ENCODE results near the gene AMBRA1. TPM values are rescaled to one million over a fixed set of nuclear protein-coding genes. Genes with fewer than 3 reads are reported as not detected.

AMBRA1 gene
- 12.9 to 16.4 TPM (median 14.0 TPM) in 5 replicates for total RNA-seq (2022; extraction: Qiagen RNA extraction; ENCODE audit: low read depth)

GRCh38 chr11:46593550-46594373 lies at the start of gene AMBRA1:
TSS of gene AMBRA1 (minus strand) at chr11:46594023. CDS start at chr11:46548380, 45,643 bp downstream.

GRCh38 chr11:46617134-46617971 lies 23.5 kb upstream of the AMBRA1 start, which contains the start of the genes ATG13 and HARBI1:
TSS of gene ATG13 (plus strand) at chr11:46617553. CDS start at chr11:46644292, 26,739 bp downstream.
TSS of gene HARBI1 (minus strand) at chr11:46617227. CDS start at chr11:46616237, 990 bp downstream.

GRCh38 chr11:46391578-46392420 lies 202.0 kb downstream of the AMBRA1 start, which contains the start of gene CHRM4:
TSS of gene CHRM4 (minus strand) at chr11:46391776. CDS start at chr11:46386557, 5,219 bp downstream.

GRCh38 chr11:46381048-46381818 lies 212.6 kb downstream of the AMBRA1 start, which contains the start of gene MDK:
TSS of gene MDK (plus strand) at chr11:46381669. CDS start at chr11:46382058, 389 bp downstream.

GRCh38 chr11:46346886-46347636 lies 246.8 kb downstream of the AMBRA1 start, which contains the start of gene DGKZ:
TSS of gene DGKZ (plus strand) at chr11:46347463. CDS start at chr11:46347660, 197 bp downstream.

Other genes starting within 250 kb of the AMBRA1 start
- gene DGKZ, start 246.6 kb downstream of the AMBRA1 start, total RNA-seq (2022; extraction: Qiagen RNA extraction; ENCODE audit: low read depth) = 40.9 to 51.3 TPM (median 48.2 TPM) in 5 replicates
- 15.7 to 19.8 TPM (median 18.8 TPM) in 5 replicates for gene MDK, start 212.4 kb downstream of the AMBRA1 start, total RNA-seq (2022; extraction: Qiagen RNA extraction; ENCODE audit: low read depth)
- 0.30 to 0.66 TPM (median 0.50 TPM) in 5 replicates for gene CHRM4, start 202.2 kb downstream of the AMBRA1 start, total RNA-seq (2022; extraction: Qiagen RNA extraction; ENCODE audit: low read depth)
- gene HARBI1, start 23.2 kb upstream of the AMBRA1 start, total RNA-seq (2022; extraction: Qiagen RNA extraction; ENCODE audit: low read depth) = 5.0 to 7.0 TPM (median 5.8 TPM) in 5 replicates
- 45.3 to 59.8 TPM (median 58.9 TPM) in 5 replicates for gene ATG13, start 23.5 kb upstream of the AMBRA1 start, total RNA-seq (2022; extraction: Qiagen RNA extraction; ENCODE audit: low read depth)
- gene ARHGAP1, start 106.6 kb upstream of the AMBRA1 start, total RNA-seq (2022; extraction: Qiagen RNA extraction; ENCODE audit: low read depth) = 54.6 to 62.8 TPM (median 57.6 TPM) in 5 replicates
- 17.0 to 22.4 TPM (median 18.4 TPM) in 5 replicates for gene ZNF408, start 107.0 kb upstream of the AMBRA1 start, total RNA-seq (2022; extraction: Qiagen RNA extraction; ENCODE audit: low read depth)
- gene F2, start 125.2 kb upstream of the AMBRA1 start, total RNA-seq (2022; extraction: Qiagen RNA extraction; ENCODE audit: low read depth) = 1.9 to 2.6 TPM (median 2.2 TPM) in 5 replicates

Data from A549 treated with GW870086 at 1 μM for 4 hours (cell line).